CD4-positive, alpha-beta T cell treated with Interleukin-4 for 1 hour (primary cell): ENCODE results near the gene KLF13.

ENCODE experiments used
- DNase-seq, 2 donors: peaks; one replicate each; pipeline ENCODE4 v3.0.0-alpha.2; 2020 to 2022

Gene KLF13

GRCh38 chr15:31333820-31334219 lies 7.2 kb downstream of the KLF13 start:
- no peak for DNase-seq

- no peak for DNase-seq
Observed at GRCh38 chr15:31335989-31336592, 9.5 kb downstream of the KLF13 start.

- no peak for DNase-seq
Observed at GRCh38 chr15:31336593-31337295, 10.1 kb downstream of the KLF13 start.

- no peak for DNase-seq
Observed at GRCh38 chr15:31337352-31338031, 10.9 kb downstream of the KLF13 start.

- DNase-seq, result no peak
Observed at GRCh38 chr15:31338318-31338878, 11.8 kb downstream of the KLF13 start.

GRCh38 chr15:31338879-31339557 lies 12.4 kb downstream of the KLF13 start:
- DNase-seq, result peak in 1 of 2 donors; percentile 53

GRCh38 chr15:31339558-31339895 lies 12.9 kb downstream of the KLF13 start:
- no peak for DNase-seq

- no peak for DNase-seq
Observed at GRCh38 chr15:31340047-31340446, 13.4 kb downstream of the KLF13 start.

- DNase-seq, result no peak
Observed at GRCh38 chr15:31340592-31340991, 14.0 kb downstream of the KLF13 start.

- no peak for DNase-seq
Observed at GRCh38 chr15:31341071-31341470, 14.4 kb downstream of the KLF13 start.

- peak; percentile 50 to 57 for DNase-seq
Observed at GRCh38 chr15:31341496-31342195, 15.0 kb downstream of the KLF13 start.

- DNase-seq, result no peak
Observed at GRCh38 chr15:31342381-31342780, 15.7 kb downstream of the KLF13 start.

GRCh38 chr15:31342781-31343626 lies 16.4 kb downstream of the KLF13 start:
- no peak for DNase-seq

GRCh38 chr15:31343831-31344230 lies 17.2 kb downstream of the KLF13 start:
- DNase-seq, result no peak

- DNase-seq, result no peak
Observed at GRCh38 chr15:31344266-31344665, 17.6 kb downstream of the KLF13 start.

- DNase-seq, result no peak
Observed at GRCh38 chr15:31344823-31345605, 18.4 kb downstream of the KLF13 start.

GRCh38 chr15:31345606-31346366 lies 19.2 kb downstream of the KLF13 start:
- no peak for DNase-seq

- peak; percentile 31 to 33 for DNase-seq
Observed at GRCh38 chr15:31346367-31347066, 19.9 kb downstream of the KLF13 start.
